Medulla oblongata (tissue), 1 donor: ENCODE measurements around the gene TMEM115.

ENCODE experiments used
- DNase-seq: peaks from one replicate; pipeline ENCODE4 v3.0.0-alpha.2; 2015; ENCODE audit errors: extremely low spot score

Gene TMEM115

DNA sequence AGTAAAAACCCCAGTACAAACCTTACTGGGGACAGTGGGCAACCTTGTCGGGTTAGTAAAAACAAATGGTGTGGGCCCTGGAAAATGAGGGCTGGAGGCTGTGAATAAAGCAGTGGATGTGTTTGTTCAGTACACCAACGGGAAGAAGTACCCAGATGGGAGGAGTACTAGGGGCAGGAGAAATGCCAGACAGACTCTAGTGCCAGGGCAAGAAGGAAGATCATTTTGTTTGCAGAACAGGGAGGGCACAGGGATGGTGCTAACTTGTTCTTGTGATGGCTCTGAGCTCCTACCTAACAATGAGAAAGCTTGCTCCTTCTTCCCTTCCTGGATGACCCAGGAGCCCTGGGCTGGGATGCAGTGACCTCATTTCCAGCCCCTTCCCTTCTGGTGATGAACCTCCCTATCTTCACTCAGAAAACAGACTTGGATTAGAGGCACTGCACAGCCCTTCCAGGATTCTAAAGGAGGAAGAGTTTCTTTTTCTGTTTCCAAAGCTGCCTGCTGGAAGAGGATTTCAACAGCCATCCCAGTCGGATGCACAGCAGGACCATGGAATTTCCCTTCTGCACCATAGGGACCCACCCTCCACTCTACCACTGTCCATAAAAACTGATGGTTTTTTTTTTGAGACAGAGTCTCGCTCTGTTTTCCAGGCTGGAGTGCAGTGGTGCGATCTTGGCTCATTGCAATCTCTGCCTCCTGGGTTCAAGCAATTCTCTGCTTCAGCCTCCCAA lies 24.8 kb downstream of the TMEM115 start:
- no peak for DNase-seq

DNA sequence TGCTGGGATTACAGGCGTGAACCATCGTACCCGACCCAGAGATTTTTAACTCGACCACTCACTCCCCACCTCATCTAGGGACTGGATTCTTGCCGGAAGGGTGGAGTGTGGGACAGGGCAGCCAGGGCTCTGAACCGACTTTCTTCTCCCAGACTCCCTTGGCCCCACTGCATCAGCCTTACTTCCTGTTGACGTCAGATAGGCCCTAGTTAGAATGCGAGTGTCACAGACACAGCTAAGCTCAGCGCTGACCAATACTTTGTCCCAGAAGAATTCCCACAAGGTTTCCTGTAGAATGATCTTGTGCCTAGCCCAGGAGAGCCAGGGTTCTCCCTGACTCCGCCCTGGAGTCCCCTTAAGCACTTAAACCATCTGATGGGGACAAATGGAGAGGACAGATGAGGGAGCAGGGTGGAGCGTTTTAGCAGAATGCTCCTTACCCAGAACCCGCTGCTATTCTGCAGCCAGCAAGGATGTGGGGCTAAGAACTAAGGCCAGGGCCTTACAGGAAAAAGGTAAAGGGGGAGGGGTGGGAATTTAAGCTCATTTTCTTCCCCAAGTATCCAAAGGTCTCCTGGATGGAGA lies 25.5 kb downstream of the TMEM115 start:
- DNase-seq: no peak

DNA sequence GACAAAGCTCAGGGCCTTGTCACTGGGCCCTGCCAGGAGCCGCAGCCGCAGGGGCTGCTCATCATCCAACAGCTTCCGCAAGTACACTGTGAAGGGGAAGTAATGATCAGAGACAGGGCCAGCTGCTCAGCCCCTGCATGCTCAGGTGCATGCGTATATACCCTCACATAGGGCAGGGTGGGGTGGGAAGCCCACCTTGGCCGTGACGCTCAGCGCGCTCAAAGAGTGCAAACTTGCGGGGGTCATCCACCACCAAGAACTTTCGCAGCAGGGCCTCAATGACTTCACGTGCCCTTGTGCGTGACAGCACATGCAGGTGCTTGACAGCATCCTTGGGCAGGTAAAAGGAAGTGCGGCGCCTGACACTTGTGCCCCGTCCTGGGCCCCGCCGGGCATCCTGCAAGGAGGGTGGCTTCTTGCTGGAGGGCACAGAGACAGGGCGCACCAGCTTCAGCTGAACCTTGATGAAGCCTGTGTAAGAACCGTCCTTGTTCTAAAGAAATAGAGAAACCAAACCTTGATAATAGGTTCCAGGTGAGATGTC lies 27.9 kb downstream of the TMEM115 start:
- DNase-seq: no peak

DNA sequence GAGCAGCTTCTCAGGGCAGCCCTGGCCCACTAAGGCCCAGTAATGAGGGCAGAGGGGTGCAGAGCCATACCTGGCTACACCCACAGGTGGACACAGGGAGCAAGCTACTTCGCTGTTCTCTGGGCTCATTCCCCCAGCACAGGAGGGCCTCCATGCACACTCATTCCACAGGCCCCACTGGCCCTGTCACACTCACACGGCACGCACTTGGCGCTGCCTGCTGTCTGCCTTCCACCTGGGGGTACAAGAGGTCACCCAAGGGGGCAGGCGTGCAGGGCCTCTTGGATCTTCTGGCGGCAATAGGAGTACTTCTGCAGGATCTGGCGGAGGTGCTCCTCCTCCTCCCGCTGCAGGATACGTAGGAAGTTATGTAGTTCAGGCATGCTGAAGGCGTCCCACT lies 29.0 kb downstream of the TMEM115 start:
- no peak for DNase-seq

DNA sequence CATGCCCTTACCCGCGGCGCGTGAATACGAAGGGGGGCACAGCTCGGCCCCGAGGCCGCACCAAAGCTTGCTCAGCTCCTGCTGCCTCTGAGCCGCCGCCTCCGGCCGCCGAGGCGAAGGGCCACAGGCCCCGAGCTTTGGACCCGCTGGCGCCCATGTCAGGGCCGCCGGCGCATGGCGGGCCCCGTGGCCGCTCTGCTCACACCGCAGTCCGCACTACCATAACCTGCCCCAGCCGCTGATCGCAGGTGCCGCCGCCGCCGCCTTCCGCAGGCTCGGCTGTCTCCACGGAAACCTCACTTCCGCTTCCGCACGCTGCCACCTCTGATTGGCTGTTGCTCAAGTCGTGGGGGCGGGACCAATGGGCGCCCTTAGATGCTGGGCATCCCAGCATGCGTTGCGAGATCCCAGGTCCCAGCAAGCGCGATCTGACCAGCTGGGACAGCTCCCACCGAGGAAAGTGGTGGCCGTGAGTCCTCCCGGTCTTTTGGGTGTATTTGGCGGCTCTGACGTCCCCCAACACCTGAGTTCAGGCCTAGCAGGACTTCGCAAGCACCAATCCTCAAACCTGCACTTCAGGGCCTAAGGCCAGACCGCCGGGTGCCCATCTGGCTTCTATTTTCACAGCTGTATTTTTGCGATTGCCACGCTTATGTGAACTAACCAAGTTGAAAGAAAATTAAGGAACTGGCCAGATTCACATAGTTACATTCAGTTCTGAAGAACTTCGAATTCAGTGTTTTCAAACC lies 31.2 kb downstream of the TMEM115 start, which contains the start of gene TUSC2:
TSS of gene TUSC2 (minus strand) at position 281 of the 749 bp plus-strand sequence. CDS start at position 157, 124 bp downstream.
- peak; percentile 99 for DNase-seq

DNA sequence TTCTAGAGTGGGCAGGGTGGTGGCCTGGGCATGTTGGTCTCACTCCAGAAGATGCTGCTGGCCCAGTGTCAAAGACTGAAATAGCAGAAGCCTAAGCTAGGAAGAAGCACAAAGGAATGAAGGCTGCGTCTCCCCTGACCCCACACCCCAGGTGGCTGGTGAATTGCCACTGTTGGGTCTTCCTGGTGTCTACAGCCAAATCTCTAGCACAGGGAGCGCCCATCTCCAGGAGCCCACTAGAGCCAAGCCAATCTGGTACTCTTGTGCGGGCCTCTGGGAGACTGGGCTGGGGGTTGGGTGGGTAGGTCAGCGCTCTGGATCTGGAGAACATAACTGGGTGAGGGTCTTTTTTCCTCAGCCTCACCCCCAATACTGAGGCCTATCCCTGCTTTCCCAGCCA lies 32.2 kb downstream of the TMEM115 start:
- no peak for DNase-seq

DNA sequence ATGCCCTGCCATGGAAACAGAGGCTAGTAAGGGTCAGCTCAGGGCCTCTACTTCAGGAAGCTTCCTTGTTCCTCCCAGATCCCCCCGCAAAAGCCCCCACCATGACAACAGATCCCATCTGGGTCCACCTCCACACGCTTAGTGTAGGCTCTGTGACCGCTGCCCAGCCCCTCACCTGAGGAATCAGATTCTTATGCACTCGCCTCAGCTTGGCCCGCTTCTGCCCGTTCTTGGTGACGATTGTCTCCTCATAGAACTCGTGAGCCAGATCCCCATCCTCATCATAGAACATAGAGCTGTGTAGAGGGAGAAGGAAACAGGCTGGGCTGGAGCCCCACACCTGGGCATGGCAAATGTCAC lies 33.2 kb downstream of the TMEM115 start:
- no peak for DNase-seq

DNA sequence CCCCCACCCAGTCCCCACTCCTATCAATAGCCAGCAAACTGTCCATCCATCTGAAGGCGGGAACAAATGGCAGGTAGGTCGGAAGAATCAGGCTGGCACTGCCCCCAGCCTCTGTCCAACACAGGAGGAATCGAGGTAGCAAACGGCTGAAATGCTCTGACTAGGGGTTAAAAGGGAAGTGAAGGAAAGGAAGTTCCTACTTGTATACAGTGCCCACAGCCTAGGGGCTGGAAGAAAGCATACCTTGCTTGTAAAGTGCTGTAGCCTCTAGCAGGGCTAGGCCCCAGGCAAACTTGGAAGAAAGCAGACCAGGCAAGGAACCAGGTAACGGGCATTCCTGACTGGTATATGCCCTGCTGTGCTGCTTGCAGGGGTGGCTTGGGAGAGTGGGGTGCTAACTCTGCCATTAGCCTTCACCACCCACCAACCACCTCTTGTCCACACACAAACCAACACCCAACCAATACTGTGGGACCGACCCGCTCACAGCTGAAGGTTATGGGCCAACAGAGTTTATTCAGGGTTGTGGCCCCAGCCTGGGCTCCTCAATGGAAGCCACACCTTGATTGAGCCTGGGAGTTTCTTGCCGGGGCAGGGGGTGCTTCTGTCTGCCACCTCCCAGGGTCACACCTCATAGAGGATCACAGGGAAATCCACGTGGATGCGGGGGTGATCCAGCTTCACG lies 33.7 kb downstream of the TMEM115 start:
- DNase-seq: no peak

DNA sequence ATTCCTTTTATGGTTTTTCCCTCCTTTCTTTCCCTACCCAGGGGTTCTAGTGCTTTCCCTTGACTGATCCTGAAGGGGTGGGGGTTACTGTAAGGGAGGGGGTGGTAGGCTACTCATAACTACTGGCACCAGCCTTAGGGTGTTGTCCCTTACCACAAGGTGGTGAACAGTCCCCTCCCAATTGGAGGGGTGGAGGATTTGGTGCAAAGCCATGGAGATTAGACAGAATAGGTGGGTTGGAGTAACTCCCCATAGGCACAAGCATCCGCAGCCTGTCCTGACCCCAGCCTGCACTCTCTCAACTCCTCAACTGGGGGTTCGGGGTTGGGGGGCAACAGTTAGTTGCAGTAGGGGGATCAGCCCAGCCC lies 34.2 kb downstream of the TMEM115 start:
- DNase-seq: no peak

DNA sequence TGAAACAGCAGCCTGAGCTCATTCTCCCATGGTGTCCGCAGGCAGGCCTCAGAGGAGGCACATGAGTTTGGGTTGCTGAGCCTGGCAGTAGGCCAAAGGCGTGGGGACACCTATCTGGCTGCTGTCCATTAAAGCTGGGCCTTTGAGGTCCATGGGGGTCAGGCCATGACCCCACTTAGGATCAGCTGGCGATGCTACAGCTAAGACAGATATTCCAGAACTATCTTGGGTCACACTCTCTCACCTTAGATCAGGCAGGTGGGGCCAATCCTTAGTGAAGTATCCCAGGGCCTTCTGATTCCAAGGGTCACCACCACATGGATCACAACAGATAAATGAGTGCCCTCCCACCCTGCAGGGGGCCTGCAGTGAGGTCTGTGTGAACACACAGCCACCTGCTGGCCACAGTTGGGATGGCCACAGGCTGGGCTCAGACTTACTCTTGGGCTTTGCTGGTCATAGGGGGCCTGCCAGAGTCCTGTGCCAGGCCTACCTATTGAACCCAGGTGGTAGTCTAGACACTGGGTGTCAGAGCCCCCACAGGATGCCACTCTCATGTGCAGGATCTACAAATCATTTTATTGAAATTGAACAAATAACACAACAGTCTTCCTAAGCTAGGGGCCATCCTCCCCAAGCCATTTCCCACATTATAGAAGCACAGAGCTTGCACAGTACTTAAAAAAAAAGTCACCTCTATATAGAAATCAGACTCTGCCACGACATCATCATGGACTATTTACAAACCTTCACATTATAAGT lies 34.8 kb downstream of the TMEM115 start:
- peak; percentile 81 for DNase-seq

DNA sequence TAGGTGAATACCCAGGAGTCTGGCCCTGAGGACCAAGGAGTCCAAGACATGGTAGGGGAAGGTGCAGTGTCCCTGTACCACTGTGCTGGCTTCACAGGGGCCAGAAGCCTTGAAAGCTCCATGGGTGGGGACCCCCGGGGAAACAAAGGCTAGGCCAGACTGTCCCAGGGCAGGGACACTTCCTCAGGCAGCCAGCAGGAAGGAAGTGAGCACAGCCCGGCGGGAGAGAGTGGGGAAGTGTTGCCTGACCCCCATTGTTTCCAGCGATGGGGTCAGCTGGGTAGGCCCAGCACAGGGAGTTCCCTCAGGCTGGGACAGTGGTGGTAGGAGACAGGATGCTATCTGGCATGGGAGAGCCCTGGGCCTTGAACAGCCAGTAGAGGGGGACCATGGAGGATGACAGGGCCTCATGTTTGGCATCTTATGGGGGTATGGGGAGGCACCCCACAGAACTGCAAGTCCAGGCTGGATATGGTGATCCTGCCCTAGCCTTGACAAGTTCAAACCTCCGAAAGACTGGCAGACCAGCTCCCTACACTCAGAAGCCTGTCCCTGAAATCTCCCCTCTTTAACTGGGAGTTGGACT lies 35.6 kb downstream of the TMEM115 start:
- no peak for DNase-seq

DNA sequence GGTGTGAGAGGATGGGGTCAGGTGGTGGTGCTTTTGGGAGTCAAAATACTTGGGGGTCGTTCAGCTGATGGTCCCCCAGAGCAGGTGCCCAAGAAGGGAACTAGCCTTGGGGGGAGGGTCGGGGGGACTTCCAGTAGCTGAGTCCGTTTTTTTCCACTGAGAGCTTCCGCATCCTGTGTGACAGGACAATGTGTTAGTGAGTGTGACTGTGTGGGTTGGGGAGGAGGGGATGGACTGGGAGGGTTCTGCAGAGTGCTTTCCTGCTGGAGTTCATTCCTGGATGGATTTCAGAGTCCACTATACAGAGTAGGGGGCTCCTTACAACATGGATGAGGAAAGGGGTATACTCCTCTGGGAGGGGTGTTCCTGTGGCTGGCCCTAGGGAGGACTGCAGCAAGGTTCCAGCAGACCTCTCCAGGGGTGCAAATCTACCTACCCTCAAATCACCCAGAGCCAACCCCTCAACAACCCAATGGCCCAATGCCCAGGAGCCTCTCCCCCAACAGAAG lies 36.2 kb downstream of the TMEM115 start:
- DNase-seq: no peak

DNA sequence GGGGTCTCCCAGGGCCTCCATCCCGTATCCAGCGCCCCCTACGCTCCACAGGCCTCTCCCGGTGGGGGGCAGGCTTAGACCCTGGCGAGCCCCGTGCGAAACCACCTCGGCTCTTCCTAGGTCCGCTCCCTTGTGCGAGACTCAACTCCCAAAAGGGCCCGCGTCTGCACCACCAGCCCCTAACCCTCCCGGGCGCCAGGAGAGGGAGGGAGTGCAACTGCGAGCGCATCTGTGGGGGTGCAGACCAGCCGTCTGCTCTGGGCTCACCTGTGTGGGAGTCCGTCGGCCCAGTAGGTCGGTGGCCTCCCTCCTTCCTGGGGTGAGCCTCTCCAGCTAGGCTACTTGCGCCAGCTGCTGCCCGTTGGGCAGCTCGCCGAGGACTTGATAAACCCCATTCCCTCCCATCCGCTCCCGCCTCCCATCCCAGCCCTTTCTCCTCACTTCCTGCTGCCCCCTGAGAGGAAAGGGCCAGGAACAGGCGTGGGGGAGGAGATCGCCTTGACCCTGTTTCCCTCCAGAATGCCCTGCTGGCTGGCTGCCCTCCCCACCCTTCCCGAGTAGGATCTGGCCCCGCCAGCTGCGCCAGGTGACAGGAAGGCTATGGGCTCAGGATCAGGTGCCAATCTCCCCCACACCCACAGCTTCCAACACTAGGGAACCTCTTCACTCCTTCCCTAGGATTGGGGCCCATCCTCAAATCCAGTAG lies 36.8 kb downstream of the TMEM115 start, which contains the start of gene HYAL2:
TSS of gene HYAL2 (minus strand) at position 360 of the 706 bp plus-strand sequence. CDS start 2,256 bp downstream, outside the sequence.
- no peak for DNase-seq

DNA sequence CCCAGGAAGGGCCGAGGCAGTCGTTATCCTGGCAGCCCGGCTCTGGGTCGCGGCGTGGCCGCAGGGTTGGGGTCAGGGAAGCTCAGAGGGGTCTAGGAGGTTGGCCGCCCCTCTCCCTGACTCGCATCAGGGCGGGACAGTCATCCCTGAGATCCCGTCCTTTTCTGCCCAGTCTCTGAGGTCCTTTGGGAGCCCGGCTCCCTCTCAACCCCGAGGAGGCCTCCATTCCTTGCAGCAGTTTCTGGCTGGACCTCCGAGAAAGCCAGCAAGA lies 37.3 kb downstream of the TMEM115 start:
- no peak for DNase-seq

DNA sequence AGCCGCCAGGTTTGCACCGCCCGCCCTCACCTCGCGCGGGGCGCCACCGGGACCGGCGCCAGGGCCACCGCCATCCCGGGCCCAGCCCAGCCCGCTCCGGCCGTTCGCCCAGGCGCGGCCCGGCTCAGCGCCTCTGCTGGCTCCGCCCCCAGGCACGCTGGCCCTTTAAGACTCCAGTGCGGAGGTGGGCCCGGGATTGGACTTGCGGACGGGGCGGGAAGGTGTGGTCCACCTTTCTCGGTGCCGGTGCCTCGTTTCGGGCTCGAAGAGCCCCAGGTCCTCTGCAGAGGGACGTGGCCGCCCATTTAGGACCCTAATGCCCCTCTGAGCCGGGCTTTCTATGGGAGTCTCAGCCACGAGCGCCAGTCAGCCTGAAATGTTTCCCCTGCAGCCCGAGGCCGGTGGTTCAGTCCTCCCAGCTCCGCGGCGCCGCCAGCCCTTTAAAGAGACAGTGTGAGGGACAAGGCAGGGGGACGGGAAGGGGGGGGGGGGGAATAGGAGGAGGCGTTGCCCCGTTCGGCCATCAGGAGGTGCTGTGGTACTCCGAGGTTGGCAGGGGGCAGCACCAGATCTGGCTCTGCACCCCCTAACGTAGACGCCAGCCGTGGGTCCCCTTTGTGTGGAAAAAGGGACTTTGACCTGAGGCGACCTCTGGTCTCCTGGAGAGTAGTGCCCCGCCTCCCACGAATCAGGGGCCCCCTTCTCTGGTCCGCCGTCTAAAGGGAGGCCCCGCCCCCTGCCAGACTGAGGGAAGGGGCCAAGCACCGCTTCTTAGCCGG lies 37.8 kb downstream of the TMEM115 start:
- DNase-seq: peak; percentile 90

DNA sequence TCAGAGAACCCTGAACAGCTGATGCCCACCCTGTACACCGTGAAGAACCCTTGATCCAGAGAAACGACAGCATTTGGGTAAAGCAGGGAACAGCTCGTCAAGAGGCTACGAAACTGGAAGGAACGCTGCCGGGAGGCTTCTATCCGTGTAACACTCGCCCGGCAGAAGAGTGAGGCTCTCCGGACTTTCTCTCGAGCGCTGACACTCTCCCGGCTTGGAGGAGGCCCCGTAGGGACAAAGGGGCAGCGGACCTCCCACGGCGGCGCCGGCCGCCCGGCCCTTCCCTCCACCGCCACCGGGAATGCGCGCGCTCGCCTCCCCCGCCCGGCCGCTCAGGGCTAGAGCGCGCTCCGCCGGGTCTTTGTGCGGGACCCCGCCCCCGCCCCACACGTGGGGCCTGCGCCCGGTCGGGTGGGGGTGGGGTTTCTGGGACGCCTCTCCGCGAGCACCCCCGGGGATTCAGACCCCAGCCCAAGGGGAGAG lies 38.4 kb downstream of the TMEM115 start:
- peak; percentile 92 for DNase-seq

DNA sequence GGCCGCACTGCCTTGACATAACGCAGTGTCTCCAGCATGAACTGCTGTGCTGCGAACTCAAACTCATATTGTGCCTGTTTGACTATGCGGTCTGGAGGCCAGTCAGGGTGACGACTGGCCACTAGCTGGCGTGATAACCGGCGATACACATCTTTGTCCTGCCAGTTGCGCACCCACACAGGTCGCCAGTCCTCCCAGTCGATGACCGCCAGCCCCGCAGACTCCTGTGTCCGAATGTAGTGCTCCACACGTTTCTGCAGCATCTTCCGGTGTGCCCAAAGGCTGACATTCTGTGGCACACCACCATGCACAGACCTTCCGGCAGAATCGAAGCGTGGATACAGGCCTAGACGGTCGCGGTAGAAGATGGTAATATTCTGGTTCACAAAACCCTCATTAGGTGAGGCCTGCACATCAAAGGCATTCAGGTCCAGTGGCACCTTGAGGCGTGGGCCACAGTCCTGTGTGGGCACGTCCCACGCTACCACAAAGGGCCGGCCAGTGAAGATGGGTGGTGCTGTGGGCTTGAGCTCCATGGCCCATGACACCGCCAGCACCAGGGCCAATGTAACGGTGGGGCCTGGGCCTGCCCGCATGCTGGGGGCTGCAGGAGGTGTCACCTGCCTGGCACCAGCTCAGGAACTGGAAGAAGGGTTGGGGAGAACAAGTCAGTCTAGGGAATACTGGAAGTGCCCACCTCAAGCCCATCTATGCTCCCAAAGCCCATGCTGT lies 39.3 kb downstream of the TMEM115 start:
- DNase-seq: no peak

DNA sequence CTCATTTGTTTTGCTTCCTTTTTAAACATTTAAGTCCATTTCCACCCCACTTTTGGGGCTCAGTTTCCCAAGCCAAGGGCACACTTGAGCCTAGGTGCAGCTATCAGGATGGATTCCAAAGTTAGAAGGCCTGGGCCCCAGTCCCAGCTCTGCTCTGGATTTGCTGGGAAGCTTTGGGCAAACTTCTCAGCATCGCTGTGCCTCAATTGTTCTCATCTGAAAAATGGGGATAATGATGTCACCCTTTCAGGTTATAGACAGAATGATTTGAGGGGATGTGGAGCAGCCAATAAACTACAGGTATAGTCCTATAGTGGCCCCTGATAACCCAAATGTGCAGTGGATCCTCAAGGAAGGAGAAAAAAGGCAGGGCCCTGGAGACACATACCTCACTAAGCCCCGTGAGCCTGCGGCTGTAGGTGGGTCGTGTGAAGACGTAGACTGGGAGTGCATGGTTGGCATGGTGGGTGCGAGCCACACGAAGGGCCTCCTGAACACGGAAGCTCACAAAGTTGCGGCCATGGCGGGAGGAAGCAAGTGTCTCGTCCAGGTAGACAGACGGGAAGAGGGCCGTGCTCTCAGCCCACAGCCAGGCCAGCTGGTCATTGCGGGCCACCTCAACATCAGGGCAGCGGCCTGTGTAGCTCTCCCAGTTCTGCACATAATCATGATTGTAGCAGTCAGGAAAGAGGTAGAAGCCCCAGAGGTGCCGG lies 40.0 kb downstream of the TMEM115 start:
- DNase-seq: no peak
